Stimulated activated CD8-positive, alpha-beta memory T cell treated with anti-CD3 and anti-CD28 coated beads, Interleukin-7, amount 100 ng/mL, for 24 hours (primary cell): ENCODE measurements around the gene C8G.

Experiments
- DNase-seq: peaks from one replicate; pipeline ENCODE4 v3.0.0-alpha.2; 2020; ENCODE audit warnings: low read depth

C8G gene

GRCh38 chr9:136944519-136945332, at the start of gene C8G, which contains the start of gene FBXW5:
C8G (plus strand) TSS chr9:136945243; CDS start chr9:136945321, 78 bp downstream.
FBXW5 (minus strand) TSS chr9:136944738; CDS start chr9:136944083, 655 bp downstream.
- DNase-seq: peak; percentile 83

- DNase-seq: no peak
These were observed 49.0 kb upstream of the C8G start for GRCh38 chr9:136896027-136896426.

DNA sequence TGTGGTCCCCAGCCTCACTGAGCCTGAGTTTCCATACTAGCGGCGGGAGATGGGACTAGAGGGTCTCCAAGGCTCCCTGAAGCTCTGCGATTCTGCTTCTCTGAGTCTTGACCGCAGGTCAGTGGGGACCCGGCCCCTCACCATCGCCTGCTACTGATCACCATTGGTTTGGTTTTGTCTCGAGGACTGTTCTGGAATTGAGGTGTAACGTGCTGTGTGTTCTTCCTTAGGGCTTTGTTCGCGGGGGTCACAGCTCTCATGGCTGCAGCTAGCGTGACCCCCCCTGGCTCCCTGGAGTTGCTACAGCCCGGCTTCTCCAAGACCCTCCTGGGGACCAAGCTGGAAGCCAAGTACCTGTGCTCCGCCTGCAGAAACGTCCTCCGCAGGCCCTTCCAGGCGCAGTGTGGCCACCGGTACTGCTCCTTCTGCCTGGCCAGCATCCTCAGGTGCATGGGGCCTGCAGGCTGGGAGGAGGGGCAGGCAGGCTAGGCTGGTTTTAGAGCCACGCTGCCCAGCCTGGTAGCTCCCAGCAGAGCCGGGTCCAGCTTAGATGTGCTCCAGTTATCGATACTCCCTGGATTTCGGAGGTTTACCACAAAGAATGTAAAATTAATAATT, 46.5 kb upstream of the C8G start:
- DNase-seq: no peak

DNA sequence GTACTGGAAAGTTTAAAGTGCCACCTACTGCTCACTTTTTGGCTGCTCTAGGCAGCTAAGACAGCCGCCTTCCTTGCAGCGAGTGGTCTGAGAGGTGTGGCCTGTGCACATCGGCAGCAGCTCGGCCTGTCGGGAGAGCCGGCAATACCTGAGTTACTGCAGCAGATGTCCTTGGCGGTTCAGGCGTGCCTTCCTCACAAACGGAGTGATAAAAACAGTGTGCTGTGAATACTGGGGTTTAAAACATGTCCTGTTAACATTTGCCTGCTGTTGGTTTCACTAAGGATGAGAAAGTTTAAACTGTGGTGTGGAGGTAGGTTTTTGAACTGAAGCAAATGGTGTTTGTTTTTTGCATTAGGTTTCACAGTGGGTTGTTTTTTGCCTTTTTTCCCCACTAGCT, 45.8 kb upstream of the C8G start:
- no peak for DNase-seq

- DNase-seq: no peak
These were observed 44.5 kb upstream of the C8G start for GRCh38 chr9:136900556-136900955.

- no peak for DNase-seq
These were observed 44.0 kb upstream of the C8G start for GRCh38 chr9:136900988-136901515.

DNA sequence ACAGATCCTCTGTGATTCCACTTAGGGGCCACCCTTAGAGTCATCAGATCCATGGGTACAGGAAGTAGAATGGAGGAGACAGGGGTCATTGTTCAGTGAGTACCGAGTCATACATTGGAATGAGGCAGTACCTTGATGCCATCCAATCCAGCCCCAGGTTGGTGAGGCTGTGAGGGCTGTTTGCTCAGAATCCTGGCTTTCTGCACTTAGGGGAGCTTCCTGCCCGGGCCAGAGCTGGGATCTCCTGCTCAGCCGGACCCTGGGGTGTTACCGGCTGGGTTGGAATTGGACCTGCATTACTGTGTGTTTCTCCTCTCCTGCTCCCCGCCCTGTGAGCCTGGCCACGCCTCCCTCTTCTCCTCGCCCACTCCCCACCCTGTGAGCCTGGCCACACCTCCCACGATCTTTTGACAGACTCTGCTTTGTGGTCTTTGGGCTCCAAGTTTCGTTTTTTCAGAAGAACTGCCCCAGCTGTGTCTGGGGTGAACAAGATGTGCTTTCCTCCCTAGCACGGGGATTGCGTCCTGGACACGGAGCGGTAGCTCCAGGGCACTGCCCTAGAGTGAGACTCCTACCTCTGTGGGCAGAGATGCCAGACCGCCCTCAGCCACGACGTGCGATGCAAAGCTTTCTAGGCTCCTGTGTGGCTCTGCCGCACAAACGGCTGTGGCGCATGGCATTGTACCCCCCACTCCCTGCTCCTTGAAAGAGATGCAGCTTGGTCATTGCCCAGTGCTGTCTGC, 43.4 kb upstream of the C8G start:
- peak; percentile 54 for DNase-seq

- DNase-seq: peak; percentile 67
These were observed 42.7 kb upstream of the C8G start for GRCh38 chr9:136902259-136902821.

- DNase-seq: no peak
These were observed 41.9 kb upstream of the C8G start for GRCh38 chr9:136903041-136903554.

- DNase-seq: no peak
These were observed 38.8 kb upstream of the C8G start for GRCh38 chr9:136906266-136906665.

DNA sequence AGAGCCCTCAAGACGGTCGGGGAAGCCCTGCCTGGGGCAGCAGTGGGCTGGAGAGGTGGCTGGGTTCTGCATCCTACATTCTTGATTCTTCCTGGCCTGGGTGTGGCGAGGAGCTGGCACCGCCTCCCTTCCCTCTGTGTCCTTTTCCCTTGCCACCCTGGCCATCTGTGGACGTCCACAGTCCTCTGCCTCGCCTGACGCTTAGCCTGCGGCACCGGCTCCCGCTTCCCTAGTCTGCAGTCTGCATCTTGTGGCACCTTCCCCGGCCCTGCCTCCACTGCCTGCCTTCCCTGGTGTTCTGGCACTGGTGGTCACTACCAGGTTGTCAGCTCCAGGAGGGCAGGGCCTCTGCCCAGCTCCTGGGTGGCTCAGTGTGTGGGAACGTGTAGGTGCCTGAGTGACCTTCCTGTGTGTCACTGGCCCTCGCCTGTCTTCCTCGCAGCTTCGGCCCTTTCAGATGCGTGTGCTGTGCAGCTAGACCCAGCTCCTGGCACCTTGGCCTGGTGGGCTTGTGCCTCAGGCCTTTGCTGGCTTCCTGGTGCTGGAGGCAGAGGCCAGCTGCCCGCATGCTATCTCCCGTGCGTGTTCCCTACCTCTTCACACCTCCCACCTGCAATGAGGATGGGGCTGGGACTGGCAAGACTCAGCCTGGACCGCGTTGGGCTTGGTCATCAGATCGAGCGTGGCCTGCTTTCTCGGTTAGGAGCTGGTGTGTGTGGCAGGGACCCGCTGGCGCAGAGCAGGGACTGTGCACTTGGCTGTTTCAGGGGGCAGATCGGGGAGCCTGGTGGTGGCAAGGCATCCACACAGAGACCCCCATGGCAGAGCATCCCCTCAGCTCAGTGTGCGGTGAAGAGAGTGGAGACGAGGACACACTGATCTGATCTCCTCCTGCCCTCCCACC, 37.8 kb upstream of the C8G start:
- no peak for DNase-seq

GRCh38 chr9:136910197-136910900, 34.7 kb upstream of the C8G start:
- DNase-seq: no peak

DNA sequence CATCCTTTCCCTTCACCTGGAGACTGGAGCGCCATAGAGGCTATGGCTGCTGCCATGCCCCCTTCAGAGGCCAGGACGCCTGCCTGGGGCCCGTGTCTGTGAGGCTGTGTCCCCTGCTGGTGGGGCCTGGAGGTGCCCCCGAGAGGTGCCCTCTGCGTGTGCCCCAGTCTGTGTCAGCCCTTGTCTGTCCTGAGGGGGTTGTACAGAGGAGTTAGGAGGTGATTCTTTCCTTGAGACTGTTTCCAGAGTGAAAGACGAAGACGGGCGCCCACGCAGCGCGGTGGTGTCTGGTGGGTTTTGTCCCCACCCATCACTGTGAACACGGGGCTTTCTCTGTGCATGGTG, 34.2 kb upstream of the C8G start:
- DNase-seq: no peak

DNA sequence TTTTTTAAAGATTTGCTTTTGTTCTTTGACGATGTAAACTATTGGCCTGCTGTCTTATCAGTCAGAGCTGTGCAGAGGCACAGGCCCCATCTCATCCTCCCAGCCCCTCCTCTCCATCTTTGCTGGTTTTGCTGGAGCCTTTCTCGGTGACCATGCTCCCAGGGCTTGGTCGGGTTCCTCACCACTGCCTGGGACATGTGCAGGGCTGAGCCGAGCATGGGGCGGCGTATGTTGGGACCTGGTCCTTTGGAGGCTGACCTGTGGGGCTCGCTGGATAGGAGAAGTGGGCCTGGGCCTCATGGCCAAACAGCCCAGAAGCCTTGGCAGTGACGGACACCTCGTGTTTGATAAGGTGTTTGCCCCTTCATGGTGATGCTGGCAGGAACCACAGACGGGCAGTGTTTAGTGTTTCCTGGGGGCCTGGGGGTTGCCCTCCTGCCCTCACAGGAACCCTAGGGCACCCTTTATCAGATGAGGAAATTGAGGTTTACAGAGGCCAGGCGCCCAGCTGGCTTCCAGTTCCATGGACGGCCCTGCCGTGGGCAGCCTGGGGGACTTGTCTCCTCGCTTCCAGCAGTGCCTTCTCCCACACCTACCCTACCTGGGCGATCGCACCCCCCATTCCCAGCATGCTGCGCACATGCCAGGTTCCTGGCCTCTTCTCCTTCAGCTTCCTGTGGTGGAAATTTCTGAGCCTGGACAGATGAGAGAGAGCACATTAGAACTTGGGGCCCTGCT, 31.2 kb upstream of the C8G start:
- no peak for DNase-seq

GRCh38 chr9:136915632-136916329, 29.3 kb upstream of the C8G start:
- no peak for DNase-seq

- DNase-seq: no peak
These were observed 28.5 kb upstream of the C8G start for GRCh38 chr9:136916330-136917184.

GRCh38 chr9:136917902-136918301, 27.1 kb upstream of the C8G start:
- DNase-seq: no peak

DNA sequence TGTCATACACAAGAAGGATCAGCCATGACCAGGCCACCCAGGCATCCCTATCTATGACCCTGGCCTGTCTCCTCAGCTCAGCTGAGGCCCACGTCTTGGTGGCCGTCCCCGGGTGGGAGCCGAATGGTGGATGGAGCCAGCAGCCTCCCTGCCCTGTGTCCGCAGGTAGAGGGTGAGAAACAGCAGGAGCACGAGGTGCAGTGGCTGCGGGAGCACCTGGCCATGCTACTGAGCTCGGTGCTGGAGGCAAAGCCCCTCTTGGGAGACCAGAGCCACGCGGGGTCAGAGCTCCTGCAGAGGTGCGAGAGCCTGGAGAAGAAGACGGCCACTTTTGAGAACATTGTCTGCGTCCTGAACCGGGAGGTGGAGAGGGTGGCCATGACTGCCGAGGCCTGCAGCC, 25.0 kb upstream of the C8G start:
- DNase-seq: no peak
